Measurements from ENCODE around the gene TUT4. TPM values are rescaled to one million over a fixed set of nuclear protein-coding genes. Genes with fewer than 3 reads are reported as not detected.

Gene TUT4
- total RNA-seq, 1 donor from 2014 or later, result 30.9 TPM

GRCh38 chr1:52552236-52552504, 722 bp downstream of the TUT4 start:
- DNase-seq, result no peak
- Histone ChIP-seq H3K4me3 (peak overlapping the region; percentile 98), H3K4me1 (peaks cover 42% of the 10 kb centered on the region), H3K36me3 (no peaks in the 10 kb centered on the region), H3K9me3 (replicated peaks) (no peaks in the 10 kb centered on the region), H3K27me3 (ENCODE audit: low read depth) (no peaks in the 10 kb centered on the region), H3K27ac (replicated peaks) (peak overlapping the region; percentile 89)
- intact Hi-C loops (cut with micrococcal nuclease), result no loop called here
- TF ChIP-seq, protein P1, sequence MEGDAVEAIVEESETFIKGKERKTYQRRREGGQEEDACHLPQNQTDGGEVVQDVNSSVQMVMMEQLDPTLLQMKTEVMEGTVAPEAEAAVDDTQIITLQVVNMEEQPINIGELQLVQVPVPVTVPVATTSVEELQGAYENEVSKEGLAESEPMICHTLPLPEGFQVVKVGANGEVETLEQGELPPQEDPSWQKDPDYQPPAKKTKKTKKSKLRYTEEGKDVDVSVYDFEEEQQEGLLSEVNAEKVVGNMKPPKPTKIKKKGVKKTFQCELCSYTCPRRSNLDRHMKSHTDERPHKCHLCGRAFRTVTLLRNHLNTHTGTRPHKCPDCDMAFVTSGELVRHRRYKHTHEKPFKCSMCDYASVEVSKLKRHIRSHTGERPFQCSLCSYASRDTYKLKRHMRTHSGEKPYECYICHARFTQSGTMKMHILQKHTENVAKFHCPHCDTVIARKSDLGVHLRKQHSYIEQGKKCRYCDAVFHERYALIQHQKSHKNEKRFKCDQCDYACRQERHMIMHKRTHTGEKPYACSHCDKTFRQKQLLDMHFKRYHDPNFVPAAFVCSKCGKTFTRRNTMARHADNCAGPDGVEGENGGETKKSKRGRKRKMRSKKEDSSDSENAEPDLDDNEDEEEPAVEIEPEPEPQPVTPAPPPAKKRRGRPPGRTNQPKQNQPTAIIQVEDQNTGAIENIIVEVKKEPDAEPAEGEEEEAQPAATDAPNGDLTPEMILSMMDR (IDR thresholded peaks at IDR 0.05; ENCODE audit: borderline replicate concordance), result no peak

DNA sequence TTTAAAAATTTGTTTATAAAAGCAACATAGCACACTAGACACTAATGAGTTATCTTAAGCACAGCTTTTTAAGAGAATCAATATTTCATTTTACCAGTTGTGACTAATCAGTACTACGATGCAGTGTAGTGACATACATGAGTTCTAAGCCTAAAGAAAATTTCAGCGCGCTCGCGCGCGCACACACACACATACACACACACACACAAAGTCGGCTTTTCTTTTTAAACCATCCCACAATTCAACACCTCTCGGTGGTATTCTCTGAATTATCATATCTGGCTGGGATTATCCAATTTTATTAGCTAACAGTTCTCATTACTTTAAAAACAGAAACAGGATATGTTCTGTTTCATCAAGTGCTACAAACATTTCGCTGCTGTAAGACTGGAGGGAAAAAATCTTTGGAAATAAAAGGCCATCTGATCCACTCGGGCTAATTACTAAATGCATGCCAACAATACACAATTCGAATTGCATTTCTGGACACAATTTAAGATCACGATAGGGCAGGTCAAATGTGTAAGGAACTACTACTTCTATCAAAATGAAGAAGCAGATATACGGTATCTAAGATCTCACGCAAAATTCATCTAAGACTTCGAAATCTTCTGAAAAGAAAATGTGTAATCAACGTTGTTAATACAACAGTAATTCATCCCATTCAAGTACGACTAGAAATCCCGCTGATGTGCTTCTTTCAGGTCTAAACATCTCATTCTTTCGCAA, 1.2 kb downstream of the TUT4 start:
- TF ChIP-seq, protein P1 (IDR thresholded peaks at IDR 0.05; ENCODE audit: borderline replicate concordance), result no peak
- H3K4me3 ChIP-seq, result peak overlapping the region; percentile 98
- no peaks in the 10 kb centered on the region for H3K27me3 ChIP-seq (ENCODE audit: low read depth)
- DNase-seq, result no peak
- H3K4me1 ChIP-seq, result peaks cover 42% of the 10 kb centered on the region
- H3K9me3 ChIP-seq (replicated peaks), result no peaks in the 10 kb centered on the region
- peak overlapping the region; percentile 89 for H3K27ac ChIP-seq (replicated peaks)
- intact Hi-C loops (cut with micrococcal nuclease), result no loop called here
- no peaks in the 10 kb centered on the region for H3K36me3 ChIP-seq

DNA sequence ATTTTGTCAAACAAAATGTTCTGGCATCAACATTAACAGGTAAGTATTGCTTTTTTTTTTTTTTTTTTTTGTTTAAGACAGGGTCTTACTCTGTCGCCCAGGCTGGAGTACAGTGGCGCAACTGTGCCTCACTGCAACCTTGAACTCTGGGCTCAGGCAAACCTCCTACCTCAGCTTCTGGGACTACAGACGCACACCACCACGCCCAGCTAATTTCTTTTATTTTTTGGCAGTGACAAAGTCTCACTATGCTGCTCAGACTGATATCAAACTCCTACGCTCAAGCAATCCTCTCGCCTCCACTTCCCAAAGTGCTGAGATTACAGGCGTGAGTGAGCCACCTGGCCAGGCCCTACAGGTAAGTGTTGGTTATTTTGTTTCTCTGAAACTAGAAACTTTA, 2.4 kb downstream of the TUT4 start:
- H3K27ac ChIP-seq (replicated peaks), result no peak overlapping the region
- DNase-seq, result no peak
- intact Hi-C loops (cut with micrococcal nuclease), result no loop called here
- H3K4me1 ChIP-seq, result peaks cover 42% of the 10 kb centered on the region
- TF ChIP-seq, protein P1 (IDR thresholded peaks at IDR 0.05; ENCODE audit: borderline replicate concordance), result no peak
- H3K27me3 ChIP-seq (ENCODE audit: low read depth), result no peaks in the 10 kb centered on the region
- no peaks in the 10 kb centered on the region for H3K36me3 ChIP-seq
- H3K4me3 ChIP-seq, result no peak overlapping the region
- no peaks in the 10 kb centered on the region for H3K9me3 ChIP-seq (replicated peaks)

GRCh38 chr1:52549267-52549666, 3.6 kb downstream of the TUT4 start:
- Histone ChIP-seq H3K9me3 (replicated peaks) (peaks cover 7% of the 10 kb centered on the region), H3K36me3 (no peaks in the 10 kb centered on the region), H3K4me3 (no peak overlapping the region), H3K27me3 (ENCODE audit: low read depth) (no peaks in the 10 kb centered on the region), H3K4me1 (peaks cover 38% of the 10 kb centered on the region), H3K27ac (replicated peaks) (no peak overlapping the region)
- DNase-seq, result no peak
- intact Hi-C loops (cut with micrococcal nuclease), result no loop called here
- TF ChIP-seq, protein P1 (IDR thresholded peaks at IDR 0.05; ENCODE audit: borderline replicate concordance), result no peak

- no peak overlapping the region for H3K27ac ChIP-seq (replicated peaks)
- no peaks in the 10 kb centered on the region for H3K27me3 ChIP-seq (ENCODE audit: low read depth)
- TF ChIP-seq, protein P1 (IDR thresholded peaks at IDR 0.05; ENCODE audit: borderline replicate concordance), result no peak
- peaks cover 18% of the 10 kb centered on the region for H3K4me1 ChIP-seq
- no peak for DNase-seq
- intact Hi-C loops (cut with micrococcal nuclease), result no loop called here
- no peak overlapping the region for H3K4me3 ChIP-seq
- H3K9me3 ChIP-seq (replicated peaks), result peaks cover 31% of the 10 kb centered on the region
- H3K36me3 ChIP-seq, result peaks cover 12% of the 10 kb centered on the region
These were observed 6.0 kb downstream of the TUT4 start for GRCh38 chr1:52546852-52547251.
